Measurements from ENCODE around the gene ZDHHC14. TPM values are rescaled to one million over a fixed set of nuclear protein-coding genes. Genes with fewer than 3 reads are reported as not detected.
"Not testable (repeated sequence)": the region's sequence is repeated elsewhere in the genome, so short reads cannot be mapped to it uniquely, and the experiment has no call there.

ZDHHC14 gene
- total RNA-seq (2014; rRNA removed; shearing (Covaris generic)) = 3.5 and 5.5 TPM in 2 replicates

DNA sequence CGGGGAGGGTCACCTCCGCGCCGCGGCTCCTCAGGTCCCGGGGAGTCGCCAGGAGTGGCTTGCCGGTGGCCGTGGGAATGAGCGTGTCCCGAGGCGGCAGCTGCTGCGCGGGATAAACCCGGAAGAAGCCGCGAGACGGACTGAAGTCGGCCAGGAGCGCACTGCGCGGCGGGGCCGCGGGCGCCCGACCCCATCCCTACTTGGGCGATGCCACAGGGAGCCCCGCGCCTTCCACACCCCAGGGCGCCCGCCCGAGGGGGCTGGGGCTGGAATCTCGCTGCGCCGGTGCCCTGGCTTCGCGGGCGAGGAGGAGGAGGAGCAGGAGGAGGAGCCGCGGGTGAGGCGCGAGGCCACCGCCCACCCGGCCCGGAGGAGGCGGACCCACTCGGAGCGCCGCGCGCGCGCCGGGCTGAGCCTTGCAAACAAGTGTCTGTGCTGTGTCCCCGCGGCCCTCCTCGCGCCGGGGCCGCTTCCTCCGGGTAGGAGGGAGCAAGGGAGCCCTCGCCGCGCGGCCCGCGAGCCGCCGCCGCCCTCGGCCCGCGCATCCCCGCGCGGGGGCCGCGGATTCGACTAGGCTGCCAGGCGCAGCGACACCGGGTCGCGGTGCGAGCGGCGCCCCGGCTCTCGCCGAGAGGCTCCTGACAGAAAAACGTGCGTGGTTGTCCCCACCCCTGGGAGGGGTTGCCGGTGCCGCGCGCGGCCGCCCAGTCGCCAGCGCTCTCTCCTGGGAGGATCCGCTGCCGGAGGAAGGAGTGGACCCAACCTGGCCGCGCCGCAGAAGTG lies at the start of gene ZDHHC14:
TSS of gene ZDHHC14 (plus strand) at position 412 of the 783 bp plus-strand sequence.
- peak; percentile 61 for DNase-seq (ENCODE audit: low spot score)

DNA sequence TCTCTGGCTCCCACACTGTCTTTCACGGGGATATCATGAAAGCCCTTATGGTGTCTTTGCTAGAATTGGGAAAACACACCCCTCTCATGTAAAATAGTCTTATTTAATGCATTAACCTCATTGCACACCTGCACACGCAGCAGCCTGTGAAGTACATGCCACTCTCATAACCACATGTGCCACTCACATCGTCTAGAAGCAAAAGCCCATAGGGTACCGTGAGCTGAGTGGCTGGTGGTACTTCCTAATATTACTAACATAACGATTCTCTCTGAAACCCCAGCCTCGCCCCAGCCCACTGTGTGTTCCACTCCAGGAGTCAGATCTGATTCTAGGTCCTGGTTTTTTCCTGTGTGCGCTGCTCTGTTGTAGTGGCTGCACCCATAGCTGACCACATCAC lies 48.2 kb upstream of the ZDHHC14 start:
- no peak for DNase-seq (ENCODE audit: low spot score)

DNA sequence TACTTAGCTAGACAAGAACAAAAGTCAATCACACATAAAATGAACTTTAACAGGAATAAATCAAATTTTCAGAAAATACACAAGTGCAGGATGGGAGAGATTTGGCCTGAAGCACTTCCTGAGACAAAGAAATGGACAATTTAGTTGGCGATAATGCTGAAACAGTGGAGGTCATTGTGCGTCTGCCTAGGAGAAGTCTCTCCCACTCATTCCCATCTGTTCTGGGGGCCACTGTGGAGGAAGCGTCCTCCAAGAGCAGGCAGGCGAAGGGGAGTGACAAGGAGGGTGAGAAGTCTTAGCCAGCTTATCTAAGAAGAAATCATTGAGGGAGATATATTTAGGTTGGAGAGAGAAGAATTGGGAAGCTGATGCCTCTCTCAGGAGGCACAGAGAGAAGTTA lies 47.5 kb upstream of the ZDHHC14 start:
- no peak for DNase-seq (ENCODE audit: low spot score)

DNA sequence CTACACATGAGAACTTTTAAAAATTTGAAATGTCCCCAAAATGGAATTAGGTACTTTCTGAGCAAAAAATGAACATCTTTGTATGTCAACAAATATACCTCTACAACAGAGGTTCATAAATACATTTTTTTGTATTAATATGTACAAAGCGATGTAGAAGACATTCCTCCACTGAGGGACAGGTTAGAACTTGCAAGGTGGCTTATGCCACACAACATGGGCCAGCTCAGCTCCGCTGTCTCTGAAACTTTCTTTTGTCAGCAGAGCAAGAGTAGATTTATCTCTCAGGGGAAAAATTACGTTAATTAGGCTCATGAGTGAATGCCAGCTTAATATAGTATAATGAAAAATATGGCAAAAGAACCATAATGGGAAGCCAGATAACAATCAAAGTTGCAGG lies 47.0 kb upstream of the ZDHHC14 start:
- no peak for DNase-seq (ENCODE audit: low spot score)

DNA sequence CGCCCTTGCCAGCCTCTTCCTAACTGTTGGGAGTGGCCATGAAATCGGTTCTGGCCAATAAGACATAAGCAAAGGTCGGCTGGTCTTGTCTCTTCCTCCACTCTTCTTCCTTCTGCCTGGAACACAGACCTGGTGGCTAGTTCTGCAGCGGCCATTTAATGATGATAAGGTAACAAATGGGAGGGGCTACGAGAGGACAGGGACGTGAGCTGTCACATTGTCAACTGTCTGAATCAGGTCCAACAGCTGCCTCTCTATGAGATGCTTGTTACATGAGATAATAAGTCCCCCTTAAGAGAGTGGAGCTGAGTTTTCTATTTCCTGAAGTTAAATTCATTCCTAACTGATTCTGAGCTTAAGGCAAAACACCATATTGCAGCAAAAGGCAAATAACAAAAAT lies 45.2 kb upstream of the ZDHHC14 start:
- DNase-seq (ENCODE audit: low spot score) = no peak

DNA sequence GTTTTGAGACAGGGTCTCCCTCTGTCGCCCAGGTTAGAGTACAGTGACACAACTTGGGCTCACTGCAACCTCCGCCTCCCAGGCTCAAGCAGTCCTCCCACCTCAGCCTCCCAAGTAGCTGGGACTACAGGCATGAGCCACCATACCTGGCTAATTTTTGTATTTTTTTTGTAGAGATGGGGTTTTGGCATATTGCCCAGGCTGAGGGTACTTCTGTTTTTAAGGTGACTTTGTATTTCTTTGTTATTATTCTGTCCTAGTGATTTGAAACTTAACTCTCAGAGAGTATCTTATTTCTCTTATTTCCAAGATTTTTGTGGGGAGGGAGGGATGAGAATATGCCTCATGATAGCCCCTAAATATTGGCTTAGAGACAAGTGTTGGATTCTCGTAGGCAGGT lies 43.7 kb upstream of the ZDHHC14 start:
- not testable (repeated sequence) for DNase-seq (ENCODE audit: low spot score)

DNA sequence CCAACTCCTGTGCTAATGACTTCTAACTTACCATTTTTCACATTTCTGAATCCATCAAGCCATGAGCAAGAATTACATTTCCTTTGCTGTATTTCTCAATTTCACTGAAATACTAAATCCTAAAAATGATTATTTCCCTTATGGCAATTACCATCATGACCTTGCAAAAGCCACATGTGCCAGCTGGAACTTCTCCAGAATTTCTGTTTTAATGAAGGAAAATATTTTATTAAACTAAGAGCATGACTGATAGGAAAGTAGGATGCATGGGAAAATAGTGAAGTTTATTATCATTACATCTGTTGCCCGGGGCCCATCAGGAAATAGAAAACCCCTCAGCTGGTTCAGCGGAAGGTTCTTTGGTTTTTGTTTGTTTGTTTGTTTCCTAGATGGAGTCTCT lies 43.2 kb upstream of the ZDHHC14 start:
- DNase-seq (ENCODE audit: low spot score) = no peak

DNA sequence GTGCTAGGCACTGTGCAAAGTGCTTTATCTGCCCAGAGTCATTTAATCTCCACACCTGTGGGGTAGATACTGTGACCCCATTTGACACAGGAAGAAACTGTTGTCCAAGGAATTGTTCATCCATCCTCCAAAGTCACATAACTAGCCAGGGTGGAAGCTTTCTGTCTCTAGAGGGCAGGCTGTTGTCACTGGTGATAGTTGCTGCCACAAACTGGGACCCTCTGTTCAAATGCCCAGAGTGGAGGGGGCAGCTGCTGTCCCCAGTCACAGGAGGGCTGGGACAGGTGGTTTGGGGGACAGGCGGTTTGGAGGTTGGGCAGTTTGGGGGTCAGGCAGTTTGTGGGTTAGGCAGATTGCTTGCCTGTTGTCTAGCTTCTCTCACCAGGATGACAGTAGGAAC lies 41.6 kb upstream of the ZDHHC14 start:
- no peak for DNase-seq (ENCODE audit: low spot score)

DNA sequence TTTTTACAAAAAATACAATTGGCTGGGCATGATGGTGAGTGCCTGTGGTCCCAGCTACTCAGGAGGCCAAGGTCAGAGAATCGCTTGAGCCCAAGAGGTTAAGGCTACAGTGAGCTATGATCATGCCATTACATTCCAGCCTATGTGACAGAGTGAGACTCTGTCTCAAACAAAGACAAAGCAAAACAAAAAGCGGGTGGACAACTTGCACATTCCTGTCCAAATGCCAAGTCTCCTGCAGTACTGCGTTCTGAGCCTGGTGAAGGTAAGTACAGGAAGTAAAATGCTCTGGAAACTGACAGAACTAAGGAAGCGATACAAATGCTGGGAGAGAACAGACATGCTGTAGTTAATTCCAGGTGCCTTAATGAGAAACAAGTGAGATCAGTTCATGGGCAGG lies 37.3 kb upstream of the ZDHHC14 start:
- no peak for DNase-seq (ENCODE audit: low spot score)

DNA sequence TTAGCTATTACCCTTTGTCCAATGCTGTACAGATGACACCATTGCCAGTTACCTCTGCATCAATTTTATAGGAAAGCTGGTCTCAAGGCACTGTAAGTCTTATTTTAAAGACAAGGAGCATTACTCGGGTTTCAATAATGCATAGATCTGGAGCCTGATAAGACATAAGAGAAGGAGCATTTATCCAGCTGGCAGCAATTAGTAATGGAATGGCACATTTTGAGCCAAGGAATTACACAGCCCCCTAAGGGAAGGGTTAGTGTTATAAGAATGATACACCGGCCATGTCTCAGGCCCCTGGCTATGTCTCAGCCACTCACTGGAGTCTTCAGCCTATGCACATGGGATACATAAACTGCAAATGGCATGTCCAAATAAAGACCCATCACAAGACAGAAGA lies 34.6 kb upstream of the ZDHHC14 start:
- no peak for DNase-seq (ENCODE audit: low spot score)

DNA sequence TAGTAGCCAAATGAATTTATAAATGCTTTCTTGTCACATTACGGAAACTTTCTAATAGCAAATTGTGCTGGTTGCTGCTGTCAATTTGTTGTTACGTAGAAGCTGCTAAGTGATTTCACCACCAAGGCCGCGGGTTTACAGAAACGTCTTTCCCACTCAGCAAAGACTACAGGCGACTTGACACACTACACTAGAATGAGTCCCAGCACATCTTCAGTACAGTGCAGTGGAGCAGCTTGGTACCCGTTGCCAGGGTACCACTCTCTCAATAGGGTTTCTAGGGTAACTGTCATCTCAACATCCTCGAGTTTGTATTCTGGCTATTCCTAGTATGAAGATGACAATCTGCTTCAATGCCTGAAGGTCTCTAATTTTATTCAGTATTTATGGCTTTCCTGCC lies 22.7 kb upstream of the ZDHHC14 start:
- no peak for DNase-seq (ENCODE audit: low spot score)

DNA sequence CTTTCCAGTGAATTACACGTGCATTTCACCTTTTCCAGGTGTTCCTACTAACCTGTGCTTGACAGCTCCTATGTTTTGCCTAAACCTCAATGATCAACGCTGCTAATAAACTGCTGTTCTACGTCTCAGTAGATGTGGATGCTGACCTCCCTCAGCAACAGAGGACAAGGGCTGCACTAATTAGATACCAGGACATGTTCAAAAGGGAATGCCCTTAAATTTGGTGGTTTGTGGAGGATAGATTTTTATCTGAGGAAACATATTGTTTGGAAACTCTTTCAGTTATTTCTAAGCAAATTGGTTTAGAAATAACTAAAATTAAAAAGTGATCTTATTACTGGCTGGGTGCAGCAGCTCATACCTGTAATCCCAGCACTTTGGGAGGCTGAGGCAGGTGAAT lies 19.1 kb upstream of the ZDHHC14 start:
- no peak for DNase-seq (ENCODE audit: low spot score)

DNA sequence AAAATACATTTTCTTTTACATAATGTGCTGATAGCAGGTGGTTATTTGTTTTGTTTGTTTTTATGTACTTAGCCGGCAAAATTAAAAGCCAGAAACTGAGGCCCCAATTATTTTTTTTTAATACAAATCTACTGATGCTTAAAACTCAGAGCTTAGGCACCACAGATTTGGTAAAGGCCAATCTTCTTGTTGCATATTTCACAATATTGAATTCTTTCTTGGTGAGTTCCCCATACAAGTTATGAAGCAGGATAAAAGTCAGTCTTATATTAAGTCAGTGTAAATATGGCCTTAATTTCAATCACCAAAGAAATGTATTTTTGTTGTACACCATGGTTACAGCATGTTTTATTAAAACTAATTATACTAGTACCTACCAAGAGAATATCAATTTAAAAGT lies 16.3 kb upstream of the ZDHHC14 start:
- DNase-seq (ENCODE audit: low spot score) = no peak

DNA sequence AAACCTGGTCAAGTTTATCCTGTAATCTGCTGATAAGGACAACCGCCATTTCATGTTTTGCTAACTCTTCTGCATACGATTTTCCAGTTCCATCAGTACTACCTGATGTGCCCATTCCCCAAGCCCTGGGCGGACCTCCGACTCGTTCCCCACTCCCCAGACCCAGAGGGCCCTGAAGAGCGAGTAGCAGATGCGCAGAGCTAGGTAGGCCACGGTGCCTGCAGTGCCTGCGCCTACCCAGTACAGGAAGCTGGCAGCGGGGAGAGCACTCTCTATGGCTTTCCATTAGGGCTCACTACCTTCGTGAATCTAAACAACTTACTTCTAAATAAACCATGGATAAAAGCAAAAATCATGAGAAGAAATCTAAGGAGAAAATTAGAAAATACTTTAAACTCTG lies 14.3 kb upstream of the ZDHHC14 start:
- no peak for DNase-seq (ENCODE audit: low spot score)

DNA sequence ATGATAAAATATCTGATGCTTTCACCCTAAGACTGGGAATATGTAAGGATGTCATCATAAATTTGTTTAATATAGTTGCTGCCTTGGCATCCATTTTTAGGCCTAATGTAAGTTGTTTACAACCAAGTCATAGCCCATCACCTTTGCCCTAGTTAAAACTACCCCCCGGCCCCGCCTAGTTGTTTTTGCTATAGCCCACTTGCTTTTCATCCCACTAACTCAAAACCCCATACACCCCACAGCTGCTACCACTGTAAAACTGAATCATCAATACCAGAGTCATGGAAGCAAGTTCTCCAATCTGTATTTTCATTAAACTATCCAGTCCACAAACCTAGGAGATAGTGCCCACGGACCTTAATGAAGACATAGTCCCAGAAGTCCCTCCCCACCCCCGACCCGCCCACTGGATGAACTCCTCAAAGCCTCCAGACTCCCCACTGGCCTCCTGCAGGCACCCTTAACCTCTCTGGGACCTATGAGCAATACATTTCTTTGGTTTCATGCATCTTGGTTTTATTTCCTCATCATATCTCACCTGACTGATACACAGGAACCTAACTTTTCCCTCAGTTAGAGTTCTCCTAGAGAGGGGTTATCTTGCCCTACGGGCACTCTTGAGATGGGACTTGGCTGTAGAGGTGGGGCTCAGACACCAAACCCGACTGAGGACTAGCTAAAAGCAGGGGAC lies 12.5 kb upstream of the ZDHHC14 start:
- DNase-seq (ENCODE audit: low spot score) = no peak

DNA sequence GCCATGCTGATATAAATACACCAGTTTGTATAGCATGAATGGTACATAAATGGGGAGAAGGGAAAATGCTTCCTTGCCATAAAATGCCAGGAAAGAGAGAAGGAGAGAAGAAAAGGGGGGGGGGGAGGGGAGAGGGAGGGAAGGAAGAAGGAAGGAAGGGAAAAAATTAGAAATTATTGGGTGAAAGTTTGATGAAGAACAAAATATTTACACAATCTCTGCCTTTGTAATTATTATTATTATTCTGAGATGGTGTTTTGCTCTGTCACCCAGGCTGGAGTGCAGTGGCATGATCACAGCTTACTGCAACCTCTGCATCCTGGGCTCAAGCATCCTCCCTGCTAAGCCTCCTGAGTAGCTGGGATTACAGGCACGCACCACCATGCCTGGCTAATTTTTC lies 10.2 kb upstream of the ZDHHC14 start:
- DNase-seq (ENCODE audit: low spot score) = no peak

DNA sequence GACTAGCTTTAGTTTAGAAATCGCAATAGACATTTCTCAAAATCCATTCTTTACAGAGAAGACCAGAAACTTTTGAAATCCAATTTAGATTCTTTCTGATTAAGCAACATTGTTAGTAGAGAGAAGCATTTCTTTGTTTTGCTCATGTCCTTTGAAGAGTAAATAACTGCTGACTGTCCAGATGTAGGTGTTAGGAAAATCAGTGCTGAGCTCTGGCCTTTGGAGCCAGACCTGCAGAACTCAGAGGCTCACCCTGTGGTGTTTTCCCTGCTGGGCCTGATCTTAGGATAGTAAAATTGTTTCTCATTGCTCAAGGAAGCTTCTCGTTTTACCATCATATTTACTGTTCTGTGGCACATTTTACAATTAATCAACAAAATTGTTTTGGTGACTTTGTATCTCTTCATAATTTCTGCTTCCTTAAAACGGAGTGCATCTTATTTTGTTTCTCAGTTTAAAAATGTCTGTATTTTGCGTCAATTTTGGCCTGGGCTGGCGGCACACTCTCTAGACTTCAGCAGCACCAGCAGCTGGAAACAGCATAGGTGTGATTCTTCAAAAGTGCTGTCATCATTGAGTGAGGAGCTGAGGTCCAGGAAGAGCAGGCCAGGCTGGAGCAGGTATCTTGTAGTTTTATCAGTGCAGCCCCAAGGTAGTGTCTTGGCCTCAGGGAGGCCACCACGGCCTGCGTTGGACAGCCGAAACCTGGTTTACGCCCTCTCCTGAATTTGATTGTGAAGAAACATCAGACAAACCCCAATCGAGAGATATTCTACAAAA lies 8.3 kb upstream of the ZDHHC14 start:
- DNase-seq (ENCODE audit: low spot score) = no peak

DNA sequence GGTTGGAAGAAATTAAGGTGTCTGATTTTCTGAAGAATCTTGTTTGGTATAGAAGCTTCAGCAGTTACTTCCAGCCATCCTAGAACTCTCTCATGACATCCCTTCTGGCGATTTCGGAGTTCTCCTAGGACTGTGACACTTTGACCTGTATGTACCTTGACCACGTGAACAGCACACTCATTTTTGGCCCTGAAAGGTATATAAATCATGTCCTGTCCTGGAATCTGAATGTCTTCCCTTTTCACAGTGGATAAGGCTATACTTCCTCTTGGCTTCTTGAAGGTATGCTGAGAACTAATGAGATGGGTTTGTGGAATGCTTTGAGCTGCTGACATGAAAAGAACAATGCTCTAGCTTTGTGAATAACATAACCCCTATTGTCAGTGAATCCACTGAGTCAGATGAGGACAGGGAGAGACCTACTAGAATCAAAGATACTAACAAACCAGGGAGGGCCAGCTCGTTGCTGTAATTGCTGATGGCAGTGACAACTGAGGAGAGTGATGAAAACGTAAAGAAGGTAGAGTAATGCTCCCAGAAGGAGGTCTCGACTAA lies 6.0 kb upstream of the ZDHHC14 start:
- no peak for DNase-seq (ENCODE audit: low spot score)

DNA sequence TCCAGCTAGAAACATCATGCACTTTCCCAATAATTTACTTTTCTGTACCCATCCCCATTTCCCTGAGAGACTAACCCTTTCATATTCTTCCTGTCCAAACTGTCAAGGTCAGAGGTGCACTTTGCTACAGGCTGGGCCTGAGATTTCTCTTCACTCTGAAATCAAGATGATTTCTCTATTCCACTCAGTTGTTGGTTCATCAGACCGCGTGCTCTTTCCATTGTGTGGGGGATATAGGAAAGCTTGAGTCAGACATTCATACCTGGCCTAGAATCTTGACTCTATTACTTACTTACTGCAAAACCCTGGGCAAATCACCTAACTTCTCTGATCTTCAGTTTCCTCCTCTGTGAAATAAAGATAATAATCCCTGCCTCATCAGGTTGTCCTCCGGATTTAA lies 4.7 kb upstream of the ZDHHC14 start:
- no peak for DNase-seq (ENCODE audit: low spot score)

DNA sequence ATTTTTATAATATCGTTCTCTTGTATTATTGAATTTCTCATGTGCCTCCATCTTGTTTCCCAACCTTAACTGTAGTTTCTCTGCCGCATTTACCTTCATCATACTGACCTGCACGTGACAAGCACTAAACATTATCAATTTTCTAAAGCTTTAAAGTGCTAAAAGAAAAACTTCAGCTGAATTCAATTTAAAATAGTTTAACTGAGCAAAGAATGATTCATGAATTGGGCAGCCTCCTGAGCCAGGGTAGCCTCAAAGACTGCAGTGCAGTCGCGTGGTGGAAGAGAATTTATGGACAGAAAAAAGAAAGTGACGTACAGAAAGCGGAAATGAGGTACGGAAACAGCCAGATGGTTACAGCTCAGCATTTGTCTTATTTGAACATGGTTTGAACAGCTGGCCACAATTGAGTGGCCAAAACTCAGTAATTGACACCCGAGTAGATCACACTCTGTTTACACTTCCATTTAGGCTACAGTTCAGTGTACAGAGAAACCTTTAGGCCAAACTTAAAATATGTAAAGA lies 4.2 kb upstream of the ZDHHC14 start:
- DNase-seq (ENCODE audit: low spot score) = no peak

DNA sequence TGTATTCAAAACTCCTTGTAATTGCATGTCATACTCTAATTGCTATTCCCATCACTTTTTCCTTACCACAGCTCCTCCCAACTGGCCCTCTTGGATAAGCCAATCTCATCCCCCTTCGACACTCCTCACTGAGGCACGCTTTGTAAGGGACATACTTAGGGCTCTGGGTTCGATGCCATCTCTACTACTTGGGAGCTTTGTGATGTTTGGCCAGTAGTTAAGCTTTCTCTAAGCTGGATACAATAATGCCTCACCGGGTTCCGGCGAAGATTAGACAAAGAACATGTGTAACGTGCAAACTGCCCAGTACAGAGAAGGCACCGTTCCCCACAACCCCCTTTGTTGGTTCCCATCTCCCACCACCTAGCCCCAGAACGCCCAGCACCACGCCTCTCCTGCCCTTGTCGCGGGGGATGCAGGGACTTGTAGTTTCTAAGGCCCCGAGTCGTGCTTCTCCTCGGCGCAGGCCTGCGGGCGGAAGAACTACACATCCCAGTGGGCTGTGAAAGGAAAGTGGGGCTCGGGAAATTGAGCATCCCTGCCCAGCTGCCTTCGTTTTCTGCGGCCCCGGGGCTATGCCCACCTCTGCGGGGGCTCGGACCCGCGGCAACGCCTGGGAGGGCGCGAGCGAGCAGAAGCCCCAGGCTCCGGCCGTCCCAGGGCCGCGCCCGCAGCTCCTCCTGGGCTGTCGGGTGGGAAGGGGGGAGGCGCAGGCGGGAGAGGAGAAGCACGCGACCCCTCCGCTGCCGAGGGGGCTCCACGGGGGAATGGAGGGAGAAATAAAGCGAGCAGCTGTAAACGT lies 1.1 kb upstream of the ZDHHC14 start:
- peak; percentile 76 for DNase-seq (ENCODE audit: low spot score)

DNA sequence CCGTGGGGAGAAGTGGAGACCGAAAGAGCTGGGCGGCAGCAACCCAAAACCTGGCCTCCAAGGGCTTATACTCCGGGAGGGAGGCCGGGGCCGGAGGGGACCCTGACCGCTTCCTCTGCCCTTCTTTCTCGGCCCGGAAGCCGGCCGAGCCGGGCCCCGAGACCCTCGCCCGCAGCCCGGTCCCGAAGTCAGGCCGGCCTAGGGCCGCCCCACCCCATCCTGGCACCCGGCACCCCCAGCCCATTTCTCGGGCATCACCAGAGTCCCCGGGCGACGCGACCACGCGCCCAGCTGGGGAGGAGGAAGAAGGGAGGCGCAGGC lies 572 bp upstream of the ZDHHC14 start:
- no peak for DNase-seq (ENCODE audit: low spot score)

Data from A172 (cell line).